GM19372 (cell line): ENCODE results near the gene SELENOI.

Experiments used
- ATAC-seq: cut with Tn5 transposase; IDR thresholded peaks from one replicate; pipeline ENCODE4 v1.9.1; 2021; ENCODE audit warnings: mild to moderate bottlenecking, low read depth, moderate library complexity; ENCODE audit not compliant: unreplicated experiment

Gene SELENOI

DNA sequence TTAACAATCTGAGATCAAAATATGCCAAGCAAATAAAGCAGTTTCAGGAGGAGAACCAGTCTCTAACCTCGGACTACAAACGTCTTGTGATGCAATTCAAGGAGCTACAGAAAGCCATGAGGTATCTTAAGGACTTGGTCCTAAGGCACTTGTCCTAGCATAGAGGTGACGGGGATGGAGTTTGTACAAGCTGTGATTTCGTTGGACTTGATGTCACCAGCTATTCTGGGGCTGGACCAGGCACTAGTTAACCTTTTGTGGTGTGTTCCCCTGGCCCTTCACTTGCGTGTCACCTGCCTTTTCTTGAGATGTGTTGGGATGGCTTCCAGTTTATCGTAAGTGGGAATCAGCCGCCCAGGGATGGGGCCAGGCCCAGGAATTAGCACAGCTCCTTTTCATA, 98.3 kb downstream of the SELENOI start:
- ATAC-seq = no peak
